Hepatocyte (in vitro differentiated cells): Measurements from ENCODE around the gene TM2D3.

Experiments
- EZH2 ChIP-seq: fragments of 200-600 bp; sonication (generic); IDR thresholded peaks from 2 replicates; pipeline ENCODE4 v1.6.1; 2016; ENCODE audit warnings: antibody characterized with exemption, mild to moderate bottlenecking, borderline replicate concordance
- EZH2phosphoT487 ChIP-seq: fragments of 200-600 bp; sonication (generic); IDR thresholded peaks from one replicate; pipeline ENCODE4 v1.6.1; 2018; ENCODE audit warnings: antibody characterized with exemption, mild to moderate bottlenecking, low read depth, moderate library complexity; ENCODE audit not compliant: unreplicated experiment, severe bottlenecking
- TF ChIP-seq, protein P1 (sequence below): fragments of 200-600 bp; sonication (generic); IDR thresholded peaks from 2 replicates; pipeline ENCODE4 v1.5.1; 2016; ENCODE audit warnings: antibody characterized with exemption, mild to moderate bottlenecking; ENCODE audit not compliant: poor library complexity

GRCh38 chr15:101692801-101693598 lies 40.8 kb upstream of the TM2D3 start:
- TF ChIP-seq, protein P1, sequence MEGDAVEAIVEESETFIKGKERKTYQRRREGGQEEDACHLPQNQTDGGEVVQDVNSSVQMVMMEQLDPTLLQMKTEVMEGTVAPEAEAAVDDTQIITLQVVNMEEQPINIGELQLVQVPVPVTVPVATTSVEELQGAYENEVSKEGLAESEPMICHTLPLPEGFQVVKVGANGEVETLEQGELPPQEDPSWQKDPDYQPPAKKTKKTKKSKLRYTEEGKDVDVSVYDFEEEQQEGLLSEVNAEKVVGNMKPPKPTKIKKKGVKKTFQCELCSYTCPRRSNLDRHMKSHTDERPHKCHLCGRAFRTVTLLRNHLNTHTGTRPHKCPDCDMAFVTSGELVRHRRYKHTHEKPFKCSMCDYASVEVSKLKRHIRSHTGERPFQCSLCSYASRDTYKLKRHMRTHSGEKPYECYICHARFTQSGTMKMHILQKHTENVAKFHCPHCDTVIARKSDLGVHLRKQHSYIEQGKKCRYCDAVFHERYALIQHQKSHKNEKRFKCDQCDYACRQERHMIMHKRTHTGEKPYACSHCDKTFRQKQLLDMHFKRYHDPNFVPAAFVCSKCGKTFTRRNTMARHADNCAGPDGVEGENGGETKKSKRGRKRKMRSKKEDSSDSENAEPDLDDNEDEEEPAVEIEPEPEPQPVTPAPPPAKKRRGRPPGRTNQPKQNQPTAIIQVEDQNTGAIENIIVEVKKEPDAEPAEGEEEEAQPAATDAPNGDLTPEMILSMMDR, result no peak
- TF ChIP-seq EZH2, result no peak
- no peak for TF ChIP-seq EZH2phosphoT487
